ENCODE data around the gene HEXIM2. TPM values are rescaled to one million over a fixed set of nuclear protein-coding genes. Genes with fewer than 3 reads are reported as not detected.

The HEXIM2 gene
- total and polyA plus RNA-seq, 2 experiments from 2014 or later: 9.0 to 9.5 TPM

DNA sequence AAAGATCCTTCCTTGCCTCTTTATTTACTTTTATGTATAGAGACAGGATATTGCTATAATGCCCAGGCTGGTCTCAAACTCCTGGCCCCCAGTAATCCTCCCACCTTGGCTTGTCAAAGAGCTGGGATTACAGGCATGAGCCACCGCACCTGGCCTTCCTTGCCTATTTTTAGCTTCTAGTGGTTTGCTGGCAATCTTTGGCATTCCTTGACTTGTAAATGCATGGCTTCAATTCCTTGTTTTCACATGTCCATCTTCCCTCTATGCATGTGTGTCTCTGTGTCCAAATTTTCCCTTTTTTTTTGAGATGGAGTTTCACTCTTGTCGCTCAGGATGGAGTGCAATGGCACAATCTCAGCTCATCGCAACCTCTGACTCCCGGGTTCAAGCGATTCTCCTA, 22.5 kb downstream of the HEXIM2 start:
- ATAC-seq: no peak
- no peak overlapping the region for H2AFZ ChIP-seq

More for the DNA sequence above, 22.5 kb downstream of the HEXIM2 start:
- H3K4me3 Mint-ChIP-seq: no peak overlapping the region; the same call in 2 of the 3 replicates
- H3K4me1 ChIP-seq (ENCODE audit: insufficient read depth): no peaks in the 10 kb centered on the region
- no peak overlapping the region; the same call in 1 of the 2 replicates for H3K27ac Mint-ChIP-seq
- H3K4me3 ChIP-seq: no peak overlapping the region
- H3K27me3 ChIP-seq (ENCODE audit: insufficient read depth): no peaks in the 10 kb centered on the region
- no peaks in the 10 kb centered on the region for H3K36me3 ChIP-seq (ENCODE audit: insufficient read depth)
- peaks cover 13% of the 10 kb centered on the region for H3K27me3 Mint-ChIP-seq (ENCODE audit: insufficient read depth, low read depth, poor library complexity)
- H3F3A ChIP-seq (replicated peaks; ENCODE audit: low read depth): no peaks in the 10 kb centered on the region
- no peaks in the 10 kb centered on the region for H4K20me1 ChIP-seq (replicated peaks; ENCODE audit: insufficient read depth)
- TF ChIP-seq REST (IDR thresholded peaks at IDR 0.05; ENCODE audit: unreplicated experiment) (no peak), STAT1 (IDR thresholded peaks at IDR 0.05; ENCODE audit: unreplicated experiment) (no peak), JUNB (IDR thresholded peaks at IDR 0.05; ENCODE audit: unreplicated experiment) (no peak), ZNF114 (CRISPR knock-in tag; IDR thresholded peaks at IDR 0.05) (no peak), CTCF (conservative IDR thresholded peaks at IDR 0.05; ENCODE audit: low read depth in 2 of 2) (no peak), POLR2AphosphoS5 (IDR thresholded peaks at IDR 0.05; ENCODE audit: low read depth) (no peak), CREB1 (CRISPR knock-in tag; IDR thresholded peaks at IDR 0.05; ENCODE audit: low read depth) (no peak), ZNF331 (CRISPR knock-in tag; IDR thresholded peaks at IDR 0.05; ENCODE audit: low read depth) (no peak), EZH2 (IDR thresholded peaks at IDR 0.05; ENCODE audit: low read depth, unreplicated experiment) (no peak), EZH2phosphoT487 (IDR thresholded peaks at IDR 0.05; ENCODE audit: unreplicated experiment) (no peak), NANOG (IDR thresholded peaks at IDR 0.05; ENCODE audit: borderline replicate concordance) (no peak), ZNF462 (CRISPR knock-in tag; IDR thresholded peaks at IDR 0.05) (no peak)
- TF ChIP-seq, protein P1, sequence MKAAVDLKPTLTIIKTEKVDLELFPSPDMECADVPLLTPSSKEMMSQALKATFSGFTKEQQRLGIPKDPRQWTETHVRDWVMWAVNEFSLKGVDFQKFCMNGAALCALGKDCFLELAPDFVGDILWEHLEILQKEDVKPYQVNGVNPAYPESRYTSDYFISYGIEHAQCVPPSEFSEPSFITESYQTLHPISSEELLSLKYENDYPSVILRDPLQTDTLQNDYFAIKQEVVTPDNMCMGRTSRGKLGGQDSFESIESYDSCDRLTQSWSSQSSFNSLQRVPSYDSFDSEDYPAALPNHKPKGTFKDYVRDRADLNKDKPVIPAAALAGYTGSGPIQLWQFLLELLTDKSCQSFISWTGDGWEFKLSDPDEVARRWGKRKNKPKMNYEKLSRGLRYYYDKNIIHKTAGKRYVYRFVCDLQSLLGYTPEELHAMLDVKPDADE (IDR thresholded peaks at IDR 0.05): no peak
- H3K4me2 ChIP-seq: no peak overlapping the region
- H3K9me2 ChIP-seq (ENCODE audit: insufficient read depth): no peaks in the 10 kb centered on the region
- H3K36me3 Mint-ChIP-seq (ENCODE audit: low read depth): no peaks in the 10 kb centered on the region
- no peaks in the 10 kb centered on the region for H3K79me2 ChIP-seq (replicated peaks; ENCODE audit: insufficient read depth)
- no peak overlapping the region for H3K27ac ChIP-seq (ENCODE audit: low read depth)
- no peak for DNase-seq (ENCODE audit: low spot score)
- peaks cover 2% of the 10 kb centered on the region; the same call in 1 of the 3 replicates for H3K9me3 Mint-ChIP-seq
- peaks cover 2% of the 10 kb centered on the region; the same call in 2 of the 3 replicates for H3K4me1 Mint-ChIP-seq

Measured in GM23338 (cell line).